HG03460 (cell line): ENCODE measurements around the gene TAC4.
"Not testable (repeated sequence)": the region's sequence is repeated elsewhere in the genome, so short reads cannot be mapped to it uniquely, and the experiment has no call there.

Experiments
- ATAC-seq: cut with Tn5 transposase; IDR thresholded peaks from one replicate; pipeline ENCODE4 v1.9.1; 2021; ENCODE audit not compliant: unreplicated experiment

The TAC4 gene

DNA sequence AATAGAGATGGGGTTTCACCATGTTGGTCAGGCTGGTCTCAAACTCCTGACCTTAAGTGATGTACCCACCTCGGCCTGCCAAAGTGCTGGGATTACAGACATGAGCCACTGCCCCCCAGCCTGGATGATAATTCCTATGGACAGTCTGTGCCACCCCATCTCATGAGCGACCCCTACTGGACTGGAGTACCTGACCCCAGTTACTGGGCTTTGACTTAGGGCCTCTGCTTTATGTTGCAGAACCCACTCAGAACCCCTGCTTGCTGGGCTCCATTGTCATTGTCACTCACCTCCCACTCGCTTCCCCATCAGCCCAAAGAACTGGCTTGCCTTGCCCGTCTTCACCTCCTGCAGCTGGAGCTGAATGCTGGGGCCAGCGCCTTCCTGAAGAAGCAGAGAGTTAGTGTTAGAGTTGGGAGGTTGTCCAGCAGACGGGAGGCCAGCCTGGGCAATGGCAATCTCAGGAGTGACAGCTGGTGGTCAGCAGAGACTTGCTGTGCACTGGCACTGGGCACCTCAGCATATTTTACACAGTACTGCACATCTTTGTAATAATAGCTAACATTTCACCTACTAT, 4.0 kb downstream of the TAC4 start:
- ATAC-seq = no peak

DNA sequence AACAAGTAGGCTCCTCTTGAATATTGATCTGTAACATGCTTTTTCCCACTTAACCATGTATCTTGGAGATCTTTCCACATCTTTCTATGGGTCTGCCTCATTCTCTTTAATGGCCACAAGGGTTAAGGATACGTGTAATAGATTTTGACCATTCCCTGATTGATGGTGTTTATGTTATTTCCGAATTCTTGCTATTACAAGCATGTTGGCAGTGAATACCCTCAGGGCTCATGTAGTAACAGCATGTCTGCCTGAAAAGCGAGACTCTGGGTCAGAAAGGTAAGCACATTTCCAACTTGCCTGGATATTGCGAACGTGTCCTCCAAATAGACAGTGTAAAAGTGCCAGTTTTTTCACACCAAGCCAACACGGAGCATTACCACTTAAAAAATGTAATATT, 5.0 kb downstream of the TAC4 start:
- ATAC-seq = no peak

- ATAC-seq = no peak
Measured at GRCh38 chr17:49842371-49842770, 5.5 kb downstream of the TAC4 start.

DNA sequence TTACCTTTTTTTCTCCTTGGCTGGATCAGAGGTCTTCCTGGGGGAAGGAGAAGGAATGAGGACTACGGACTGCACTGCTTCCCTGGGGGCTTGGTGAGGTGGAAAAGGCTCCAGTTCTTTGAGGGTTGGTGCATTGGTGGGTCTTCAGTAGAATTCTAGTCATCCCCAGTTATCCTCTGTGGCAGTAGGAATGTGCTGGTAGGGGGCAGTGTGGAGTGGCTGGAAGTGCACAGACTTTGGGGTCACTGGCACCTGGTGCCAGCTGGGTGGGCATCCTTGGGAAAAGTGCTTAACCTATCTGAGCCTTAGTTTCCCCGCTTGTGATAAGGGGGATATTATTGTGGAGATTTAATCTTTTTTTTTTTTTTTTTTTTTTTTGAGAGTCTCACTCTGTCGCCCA, 6.3 kb downstream of the TAC4 start:
- ATAC-seq = no peak

- ATAC-seq = no peak
Measured at GRCh38 chr17:49839455-49839854, 8.4 kb downstream of the TAC4 start.

- ATAC-seq = no peak
Measured at GRCh38 chr17:49836111-49837030, 11.5 kb downstream of the TAC4 start.

DNA sequence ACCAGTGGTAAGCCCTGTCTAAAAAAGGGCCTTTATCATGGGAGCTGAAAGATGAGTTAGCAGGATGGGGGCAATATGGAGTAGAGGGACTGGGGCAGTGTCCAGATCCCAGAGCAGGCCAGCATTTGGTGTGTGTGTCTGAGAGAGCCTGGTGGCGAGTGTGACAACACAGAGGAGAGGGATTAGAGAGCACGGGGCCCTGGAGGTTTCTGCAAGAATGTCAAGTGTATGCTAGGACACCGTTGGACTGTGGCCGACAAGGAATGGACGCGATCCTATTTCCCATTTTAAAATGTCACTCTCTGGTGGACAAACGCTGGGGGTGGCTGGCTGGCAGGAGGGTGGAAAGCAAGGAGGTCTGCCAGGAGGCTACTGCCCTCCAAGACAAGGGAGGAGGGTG, 12.4 kb downstream of the TAC4 start:
- no peak for ATAC-seq

DNA sequence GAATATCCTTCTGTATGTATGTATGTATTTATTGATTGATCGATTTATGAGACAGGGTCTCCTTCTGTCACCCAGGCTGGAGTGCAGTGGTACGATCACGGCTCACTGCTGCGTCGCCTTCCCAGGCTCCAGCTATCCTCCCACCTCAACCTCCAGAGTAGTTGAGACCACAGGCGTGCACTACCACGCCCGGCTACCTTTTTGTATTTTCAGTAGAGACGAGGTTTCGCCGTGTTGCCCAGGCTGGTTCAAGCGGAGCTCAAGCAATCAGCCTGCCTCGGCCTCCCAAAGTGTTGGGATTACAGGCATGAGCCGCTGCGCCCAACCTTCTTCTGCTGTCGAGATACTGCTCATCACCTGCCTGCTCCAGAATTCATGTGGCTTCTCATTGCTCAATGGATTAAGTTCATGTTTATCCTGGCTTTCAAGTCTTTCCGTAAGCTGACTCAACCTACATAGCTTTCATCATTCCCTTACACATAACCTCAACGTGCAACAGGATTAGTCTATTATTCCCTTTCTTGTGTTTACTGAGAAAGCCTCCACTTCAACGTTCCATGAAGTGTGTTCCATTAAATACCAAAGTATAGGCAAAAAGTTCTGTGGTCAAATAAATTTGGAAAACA, 13.6 kb downstream of the TAC4 start:
- ATAC-seq = no peak

DNA sequence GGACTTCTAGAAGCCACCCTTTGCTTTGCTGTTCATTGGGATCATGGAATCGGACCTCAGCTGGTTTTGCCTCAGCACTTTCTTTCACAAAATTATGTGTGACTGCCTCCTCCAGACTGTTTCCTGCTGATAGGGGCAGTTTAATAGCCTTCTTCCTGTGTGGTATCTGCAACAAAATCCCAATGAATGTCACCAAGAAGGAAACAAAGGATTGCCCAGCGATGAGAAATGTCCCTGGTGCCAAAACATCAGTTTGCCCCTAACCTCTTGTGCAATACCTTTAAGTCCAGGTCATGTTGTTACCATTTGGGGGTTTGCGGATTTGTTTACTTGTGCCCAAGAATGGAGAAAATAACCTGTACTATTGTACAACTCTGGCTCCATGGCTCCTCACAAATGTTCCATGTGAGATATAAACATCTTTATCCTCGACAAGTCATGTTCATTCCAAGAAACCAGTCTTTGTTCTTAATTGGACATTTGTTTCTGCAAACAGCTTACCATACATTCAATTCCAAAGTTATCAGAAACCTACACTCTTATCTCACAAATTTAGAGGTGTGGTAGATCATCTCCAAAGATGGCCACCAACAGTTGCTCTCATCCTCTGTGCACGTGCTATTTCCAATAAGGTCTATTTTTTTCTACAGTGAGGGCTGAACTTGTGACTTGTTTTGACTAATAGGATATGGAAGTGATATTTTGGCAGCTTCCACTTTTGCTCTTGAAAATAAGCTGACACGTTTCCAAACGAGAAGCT, 14.8 kb downstream of the TAC4 start:
- no peak for ATAC-seq

- ATAC-seq = no peak
Measured at GRCh38 chr17:49830605-49831004, 17.3 kb downstream of the TAC4 start.

DNA sequence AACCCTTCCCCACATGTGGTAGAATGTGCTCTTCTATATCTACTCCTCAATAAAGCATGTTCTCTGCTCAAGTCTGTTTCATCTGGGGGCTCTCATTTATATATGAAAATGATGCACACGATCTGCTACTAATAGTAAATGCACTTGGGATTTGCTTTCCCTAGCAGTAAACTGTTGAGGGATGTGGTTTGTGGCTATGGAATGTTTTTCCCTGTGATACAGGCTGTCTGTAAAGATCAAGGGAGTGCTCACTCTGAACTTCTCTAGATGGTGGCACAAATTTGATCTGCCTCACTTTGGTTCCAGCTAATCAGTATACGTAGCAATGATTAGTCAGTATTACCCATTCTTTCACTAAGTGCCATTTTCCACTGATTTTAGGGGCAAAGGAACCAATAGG, 18.8 kb downstream of the TAC4 start:
- ATAC-seq = no peak

GRCh38 chr17:49828325-49828724, 19.5 kb downstream of the TAC4 start:
- not testable (repeated sequence) for ATAC-seq

DNA sequence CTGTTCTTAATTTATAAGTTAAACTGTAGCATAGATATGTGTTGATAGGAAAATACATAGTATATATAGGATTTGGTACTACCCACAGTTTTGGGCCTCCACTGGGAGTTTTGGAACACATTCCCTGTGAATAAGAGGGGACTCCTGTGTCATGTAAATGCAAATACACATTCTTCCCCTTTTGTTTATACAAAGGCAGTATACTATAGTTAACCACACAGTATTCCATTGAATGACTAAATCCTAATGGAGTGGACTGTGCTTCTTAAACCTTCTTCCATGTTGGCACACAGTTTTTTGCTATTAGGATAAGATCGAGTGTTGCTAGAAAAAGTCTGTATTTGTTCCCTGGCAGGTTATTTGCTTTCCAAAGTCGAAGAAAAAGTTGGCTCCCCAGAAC, 22.2 kb downstream of the TAC4 start:
- no peak for ATAC-seq

DNA sequence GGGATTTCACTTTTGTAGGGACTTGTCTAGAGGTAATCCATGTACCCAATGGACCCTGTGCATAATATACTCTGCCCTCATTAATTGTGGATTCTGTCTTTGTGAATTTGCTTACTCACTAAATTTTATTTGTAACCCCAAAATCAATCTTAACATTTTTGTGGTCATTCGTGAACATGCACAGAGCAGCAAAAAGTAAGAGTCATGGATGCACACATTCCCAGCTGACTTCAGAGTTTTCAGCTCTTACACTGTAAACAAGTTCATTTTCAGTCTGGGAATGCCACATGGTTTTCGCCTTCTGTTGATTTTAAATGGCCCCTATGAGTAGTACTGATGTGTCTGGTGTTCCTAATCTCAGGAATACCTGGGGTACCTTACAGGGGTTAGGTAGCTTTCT, 24.3 kb downstream of the TAC4 start:
- no peak for ATAC-seq

DNA sequence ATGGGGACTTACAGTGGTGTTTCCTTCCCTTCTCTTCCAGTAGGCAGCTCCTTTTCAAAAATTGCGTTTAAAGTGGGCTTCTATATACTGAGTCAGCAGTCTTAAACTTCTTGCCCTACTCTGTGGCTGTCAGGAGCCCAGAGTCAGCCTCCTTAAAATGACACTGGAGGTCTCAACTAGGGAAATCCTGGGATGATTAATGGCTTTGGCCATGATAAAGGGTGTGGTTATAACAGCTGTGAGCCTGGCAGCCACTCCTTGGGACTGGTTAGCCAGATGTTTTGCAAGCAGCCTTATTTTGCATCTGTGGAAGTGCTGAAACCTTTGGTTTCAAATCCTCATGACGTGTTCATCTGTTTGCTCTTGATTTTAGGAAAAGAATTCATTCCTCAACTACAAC, 25.0 kb downstream of the TAC4 start:
- no peak for ATAC-seq

- no peak for ATAC-seq
Measured at GRCh38 chr17:49821916-49822315, 26.0 kb downstream of the TAC4 start.

- ATAC-seq = no peak
Measured at GRCh38 chr17:49821466-49821865, 26.4 kb downstream of the TAC4 start.

- no peak for ATAC-seq
Measured at GRCh38 chr17:49820773-49821172, 27.1 kb downstream of the TAC4 start.

DNA sequence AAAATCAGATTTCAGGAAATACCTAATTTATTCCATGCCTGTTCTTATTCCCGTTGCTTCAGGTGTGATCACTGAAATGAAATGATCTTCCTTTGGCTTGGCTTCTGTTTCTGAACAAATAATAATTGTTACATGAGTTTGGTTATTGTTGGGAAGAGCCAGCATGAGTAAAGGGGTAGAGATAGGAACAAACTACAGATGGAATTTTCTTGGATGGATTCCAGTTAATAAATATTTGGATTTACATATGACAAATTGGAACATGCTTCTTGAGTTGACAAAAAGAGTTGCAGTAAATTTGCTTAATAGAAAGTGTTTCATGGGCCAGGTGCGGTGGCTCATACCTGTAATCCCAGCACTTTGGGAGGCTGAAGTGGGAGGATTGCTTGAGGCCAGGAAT, 28.2 kb downstream of the TAC4 start:
- no peak for ATAC-seq

DNA sequence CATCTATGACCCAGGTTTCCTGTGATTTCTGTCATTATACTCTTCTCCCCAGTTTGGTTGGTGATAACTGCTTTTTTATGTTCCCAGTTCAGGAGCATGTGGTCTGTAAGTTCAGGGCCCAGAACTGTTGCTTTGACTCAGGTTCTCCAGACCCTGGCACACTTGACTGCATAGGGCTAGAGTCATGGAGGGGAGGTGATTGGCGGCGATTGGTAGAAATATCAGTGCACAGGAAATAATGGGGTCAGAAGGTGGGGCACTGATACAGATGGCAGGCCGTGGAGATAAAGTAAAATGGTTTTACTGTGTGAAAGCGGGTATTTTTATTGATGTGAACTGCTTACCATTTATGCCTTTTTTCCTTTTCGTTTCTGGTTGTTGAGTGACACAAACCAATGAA, 28.7 kb downstream of the TAC4 start:
- no peak for ATAC-seq

- no peak for ATAC-seq
Measured at GRCh38 chr17:49817993-49818392, 29.9 kb downstream of the TAC4 start.
